ENCODE data around the gene CTPS2.
"Not testable (repeated sequence)": the region's sequence is repeated elsewhere in the genome, so short reads cannot be mapped to it uniquely, and the experiment has no call there.

The CTPS2 gene

GRCh38 chrX:16712548-16713155, at the start of gene CTPS2:
TSS of gene CTPS2 (minus strand) at chrX:16712669. CDS start at chrX:16702902, 9,767 bp downstream.
- DNase-seq (ENCODE audit: low spot score) (peak; percentile 52), FAIRE-seq (no peak)

- not testable (repeated sequence) for DNase-seq (ENCODE audit: low spot score); FAIRE-seq
Measured at GRCh38 chrX:16761500-16761899, 49.0 kb upstream of the CTPS2 start.

GRCh38 chrX:16756724-16757123, 44.3 kb upstream of the CTPS2 start:
- FAIRE-seq = no peak
- DNase-seq (ENCODE audit: low spot score) = no peak

GRCh38 chrX:16754019-16754418, 41.5 kb upstream of the CTPS2 start:
- no peak for DNase-seq (ENCODE audit: low spot score)
- FAIRE-seq = no peak

GRCh38 chrX:16750136-16750535, 37.7 kb upstream of the CTPS2 start:
- no peak for DNase-seq (ENCODE audit: low spot score)
- FAIRE-seq = no peak

- no peak for FAIRE-seq
- DNase-seq (ENCODE audit: low spot score) = no peak
Measured at GRCh38 chrX:16748425-16748824, 36.0 kb upstream of the CTPS2 start.

GRCh38 chrX:16745659-16746058, 33.2 kb upstream of the CTPS2 start:
- no peak for DNase-seq (ENCODE audit: low spot score)

GRCh38 chrX:16745102-16745501, 32.6 kb upstream of the CTPS2 start:
- DNase-seq (ENCODE audit: low spot score) (no peak), FAIRE-seq (no peak)

More at GRCh38 chrX:16745659-16746058, 33.2 kb upstream of the CTPS2 start:
- no peak for FAIRE-seq

- DNase-seq (ENCODE audit: low spot score) (no peak), FAIRE-seq (no peak)
Measured at GRCh38 chrX:16743604-16744325, 31.3 kb upstream of the CTPS2 start.

GRCh38 chrX:16739574-16739973, 27.1 kb upstream of the CTPS2 start:
- FAIRE-seq = no peak
- DNase-seq (ENCODE audit: low spot score) = no peak

- FAIRE-seq = no peak
- DNase-seq (ENCODE audit: low spot score) = no peak
Measured at GRCh38 chrX:16737024-16737423, 24.6 kb upstream of the CTPS2 start.

- DNase-seq (ENCODE audit: low spot score) (no peak), FAIRE-seq (no peak)
Measured at GRCh38 chrX:16733013-16733412, 20.5 kb upstream of the CTPS2 start.

GRCh38 chrX:16730450-16730849, 18.0 kb upstream of the CTPS2 start:
- FAIRE-seq = no peak
- DNase-seq (ENCODE audit: low spot score) = no peak

- DNase-seq (ENCODE audit: low spot score) (no peak), FAIRE-seq (no peak)
Measured at GRCh38 chrX:16727637-16728036, 15.2 kb upstream of the CTPS2 start.

GRCh38 chrX:16726347-16726988, 14.0 kb upstream of the CTPS2 start:
- FAIRE-seq; DNase-seq (ENCODE audit: low spot score): not testable (repeated sequence)

GRCh38 chrX:16725072-16725471, 12.6 kb upstream of the CTPS2 start:
- FAIRE-seq (no peak), DNase-seq (ENCODE audit: low spot score) (no peak)

- no peak for DNase-seq (ENCODE audit: low spot score)
- FAIRE-seq = no peak
Measured at GRCh38 chrX:16722481-16722880, 10.0 kb upstream of the CTPS2 start.

- FAIRE-seq = no peak
- DNase-seq (ENCODE audit: low spot score) = peak; percentile 73
Measured at GRCh38 chrX:16719334-16720084, 7.0 kb upstream of the CTPS2 start, which contains the start of gene SYAP1. TSS of gene SYAP1 (plus strand) at chrX:16719612. CDS start at chrX:16719725, 113 bp downstream.

GRCh38 chrX:16718824-16719333, 6.4 kb upstream of the CTPS2 start:
- DNase-seq (ENCODE audit: low spot score) (no peak), FAIRE-seq (no peak)

GRCh38 chrX:16716451-16716850, 4.0 kb upstream of the CTPS2 start:
- FAIRE-seq = not testable (repeated sequence)

GRCh38 chrX:16715638-16716037, 3.2 kb upstream of the CTPS2 start:
- not testable (repeated sequence) for FAIRE-seq; DNase-seq (ENCODE audit: low spot score)

More at GRCh38 chrX:16716451-16716850, 4.0 kb upstream of the CTPS2 start:
- DNase-seq (ENCODE audit: low spot score) = not testable (repeated sequence)

All from urothelium cell line (cell line).